Measurements from ENCODE around the gene EXOSC2. TPM values are rescaled to one million over a fixed set of nuclear protein-coding genes. Genes with fewer than 3 reads are reported as not detected.
A peak's percentile ranks its signal among the peaks of the same experiment; 100 is the strongest.

The EXOSC2 gene
- total RNA-seq, 3 donors from 2014 or later (not counting 1 experiment from before 2014, with no cell fraction given) = 40.7 to 49.0 (median 47.1) TPM

GRCh38 chr9:130728721-130729120, 35.1 kb downstream of the EXOSC2 start:
- Mint-ChIP-seq H3K36me3 (no peaks in the 10 kb centered on the region), H3K27ac (peak overlapping the region in 1 of 2 donors; percentile 59), H3K9me3 (no peaks in the 10 kb centered on the region), H3K4me3 (no peak overlapping the region), H3K4me1 (peaks cover 19 to 26% of the 10 kb centered on the region in 2 donors), H3K27me3 (ENCODE audit: low read depth in 2 of 2) (no peaks in the 10 kb centered on the region)
- Histone ChIP-seq H3K27ac (ENCODE audit: low read length) (no peak overlapping the region), H3K4me3 (ENCODE audit: low read length) (no peak overlapping the region), H3K36me3 (ENCODE audit: control insufficient read depth, insufficient read depth, low read length) (no peaks in the 10 kb centered on the region), H3K27me3 (ENCODE audit: control insufficient read depth, insufficient read depth, low read length) (no peaks in the 10 kb centered on the region), H3K4me1 (ENCODE audit: control insufficient read depth, insufficient read depth, low read length) (no peaks in the 10 kb centered on the region), H3K9me3 (ENCODE audit: control insufficient read depth, insufficient read depth, low read length) (no peaks in the 10 kb centered on the region)
- DNase-seq (no peak), ATAC-seq (no peak)
- 89% methylated on average over 2 of the region's 3 CpGs for WGBS (ENCODE audit: insufficient coverage)
- TF ChIP-seq CTCF (IDR thresholded peaks at IDR 0.05) = no peak
- intact Hi-C loops (cut with micrococcal nuclease) = no loop called here

- intact Hi-C loops (cut with micrococcal nuclease) = no loop called here
- Mint-ChIP-seq H3K27ac (peak overlapping the region in 1 of 2 donors; percentile 59), H3K27me3 (ENCODE audit: low read depth in 2 of 2) (no peaks in the 10 kb centered on the region), H3K36me3 (no peaks in the 10 kb centered on the region), H3K4me3 (no peak overlapping the region), H3K9me3 (no peaks in the 10 kb centered on the region), H3K4me1 (peaks cover 19 to 26% of the 10 kb centered on the region in 2 donors)
- no peaks in the 10 kb centered on the region for H3K36me3 ChIP-seq (ENCODE audit: control insufficient read depth, insufficient read depth, low read length)
- TF ChIP-seq CTCF (IDR thresholded peaks at IDR 0.05) = no peak
- H3K4me1 ChIP-seq (ENCODE audit: control insufficient read depth, insufficient read depth, low read length) = no peaks in the 10 kb centered on the region
- H3K9me3 ChIP-seq (ENCODE audit: control insufficient read depth, insufficient read depth, low read length) = no peaks in the 10 kb centered on the region
- no peak overlapping the region for H3K27ac ChIP-seq (ENCODE audit: low read length)
- no peak overlapping the region for H3K4me3 ChIP-seq (ENCODE audit: low read length)
- 95% methylated on average over 2 of the region's 2 CpGs for WGBS (ENCODE audit: insufficient coverage)
- no peak for ATAC-seq
- DNase-seq = no peak
- no peaks in the 10 kb centered on the region for H3K27me3 ChIP-seq (ENCODE audit: control insufficient read depth, insufficient read depth, low read length)
Observed at GRCh38 chr9:130729145-130729544, 35.6 kb downstream of the EXOSC2 start.

DNA sequence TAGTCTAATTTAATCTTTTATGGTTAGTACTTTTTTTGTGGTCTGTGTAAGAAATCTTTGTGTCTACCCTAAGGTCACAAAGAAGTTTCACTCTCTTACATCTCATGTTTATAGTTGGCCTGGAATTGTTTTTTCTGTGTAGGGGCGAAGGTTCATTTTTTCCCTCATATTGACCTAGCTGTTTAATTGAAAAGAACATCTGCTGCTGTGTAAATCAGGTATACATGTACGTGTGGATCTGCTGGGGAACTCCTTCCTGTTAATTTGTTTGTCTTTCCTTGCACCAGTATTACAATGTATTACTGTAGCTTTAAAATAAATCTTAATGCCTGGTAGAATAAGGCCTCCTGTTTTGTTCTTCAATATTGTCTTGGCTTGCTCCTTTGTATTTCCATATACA, 37.8 kb downstream of the EXOSC2 start:
- ATAC-seq (no peak), DNase-seq (no peak)
- peaks cover 25 to 26% of the 10 kb centered on the region in 2 donors for H3K4me1 Mint-ChIP-seq
- no peaks in the 10 kb centered on the region for H3K9me3 Mint-ChIP-seq
- no peaks in the 10 kb centered on the region for H3K27me3 Mint-ChIP-seq (ENCODE audit: low read depth in 2 of 2)
- 80% methylated on average over 1 of the region's 2 CpGs for WGBS (ENCODE audit: insufficient coverage)
- Histone ChIP-seq H3K27ac (ENCODE audit: low read length) (no peak overlapping the region), H3K9me3 (ENCODE audit: control insufficient read depth, insufficient read depth, low read length) (no peaks in the 10 kb centered on the region), H3K27me3 (ENCODE audit: control insufficient read depth, insufficient read depth, low read length) (no peaks in the 10 kb centered on the region), H3K4me3 (ENCODE audit: low read length) (no peak overlapping the region), H3K36me3 (ENCODE audit: control insufficient read depth, insufficient read depth, low read length) (no peaks in the 10 kb centered on the region), H3K4me1 (ENCODE audit: control insufficient read depth, insufficient read depth, low read length) (no peaks in the 10 kb centered on the region)
- no peak for TF ChIP-seq CTCF (IDR thresholded peaks at IDR 0.05)
- H3K36me3 Mint-ChIP-seq = no peaks in the 10 kb centered on the region
- intact Hi-C loops (cut with micrococcal nuclease) = no loop called here
- H3K4me3 Mint-ChIP-seq = no peak overlapping the region
- H3K27ac Mint-ChIP-seq = no peak overlapping the region

- no peaks in the 10 kb centered on the region for H3K27me3 ChIP-seq (ENCODE audit: control insufficient read depth, insufficient read depth, low read length)
- no peak for TF ChIP-seq CTCF (IDR thresholded peaks at IDR 0.05)
- no peaks in the 10 kb centered on the region for H3K9me3 Mint-ChIP-seq
- 100% methylated on average over 2 of the region's 2 CpGs for WGBS (ENCODE audit: insufficient coverage)
- no peak overlapping the region for H3K4me3 ChIP-seq (ENCODE audit: low read length)
- no peaks in the 10 kb centered on the region for H3K27me3 Mint-ChIP-seq (ENCODE audit: low read depth in 2 of 2)
- H3K4me1 ChIP-seq (ENCODE audit: control insufficient read depth, insufficient read depth, low read length) = no peaks in the 10 kb centered on the region
- no peaks in the 10 kb centered on the region for H3K36me3 ChIP-seq (ENCODE audit: control insufficient read depth, insufficient read depth, low read length)
- H3K27ac ChIP-seq (ENCODE audit: low read length) = no peak overlapping the region
- intact Hi-C loops (cut with micrococcal nuclease) = no loop called here
- no peaks in the 10 kb centered on the region for H3K9me3 ChIP-seq (ENCODE audit: control insufficient read depth, insufficient read depth, low read length)
- peaks cover 25 to 26% of the 10 kb centered on the region in 2 donors for H3K4me1 Mint-ChIP-seq
- H3K36me3 Mint-ChIP-seq = no peaks in the 10 kb centered on the region
- H3K27ac Mint-ChIP-seq = no peak overlapping the region
- no peak overlapping the region for H3K4me3 Mint-ChIP-seq
- no peak for ATAC-seq
- peak in 1 of 2 donors; percentile 28 for DNase-seq
Observed at GRCh38 chr9:130732136-130732535, 38.6 kb downstream of the EXOSC2 start.
